ENCODE results near the gene CDH20.

DNA sequence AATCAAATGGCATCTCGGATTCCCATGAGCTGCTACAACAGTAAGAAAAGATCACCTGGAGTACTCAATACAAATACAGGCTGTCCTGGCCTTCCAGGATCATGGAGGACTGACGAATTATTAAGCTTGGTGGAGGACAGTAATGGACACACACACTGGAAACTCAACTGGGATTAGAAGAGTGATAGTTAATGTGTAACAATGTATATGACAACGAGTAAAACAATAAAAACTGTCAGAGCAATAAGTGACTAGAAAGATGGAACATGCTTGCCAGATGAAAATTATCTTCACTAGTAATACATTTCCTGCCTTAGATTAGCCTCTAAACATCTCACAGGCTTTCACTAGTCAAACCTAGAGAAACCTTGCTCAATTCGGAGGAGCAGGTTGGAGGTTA, 49.2 kb upstream of the CDH20 start:
- TF ChIP-seq, protein P1, sequence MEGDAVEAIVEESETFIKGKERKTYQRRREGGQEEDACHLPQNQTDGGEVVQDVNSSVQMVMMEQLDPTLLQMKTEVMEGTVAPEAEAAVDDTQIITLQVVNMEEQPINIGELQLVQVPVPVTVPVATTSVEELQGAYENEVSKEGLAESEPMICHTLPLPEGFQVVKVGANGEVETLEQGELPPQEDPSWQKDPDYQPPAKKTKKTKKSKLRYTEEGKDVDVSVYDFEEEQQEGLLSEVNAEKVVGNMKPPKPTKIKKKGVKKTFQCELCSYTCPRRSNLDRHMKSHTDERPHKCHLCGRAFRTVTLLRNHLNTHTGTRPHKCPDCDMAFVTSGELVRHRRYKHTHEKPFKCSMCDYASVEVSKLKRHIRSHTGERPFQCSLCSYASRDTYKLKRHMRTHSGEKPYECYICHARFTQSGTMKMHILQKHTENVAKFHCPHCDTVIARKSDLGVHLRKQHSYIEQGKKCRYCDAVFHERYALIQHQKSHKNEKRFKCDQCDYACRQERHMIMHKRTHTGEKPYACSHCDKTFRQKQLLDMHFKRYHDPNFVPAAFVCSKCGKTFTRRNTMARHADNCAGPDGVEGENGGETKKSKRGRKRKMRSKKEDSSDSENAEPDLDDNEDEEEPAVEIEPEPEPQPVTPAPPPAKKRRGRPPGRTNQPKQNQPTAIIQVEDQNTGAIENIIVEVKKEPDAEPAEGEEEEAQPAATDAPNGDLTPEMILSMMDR (IDR thresholded peaks at IDR 0.05): no peak
- no peak for TF ChIP-seq POLR2A (IDR thresholded peaks at IDR 0.05)

Data from stomach (tissue), 4 donors.